ENCODE measurements around the gene SUN3. TPM values are rescaled to one million over a fixed set of nuclear protein-coding genes. Genes with fewer than 3 reads are reported as not detected.

The SUN3 gene
- total and polyA plus RNA-seq, 11 donors: not detected

DNA sequence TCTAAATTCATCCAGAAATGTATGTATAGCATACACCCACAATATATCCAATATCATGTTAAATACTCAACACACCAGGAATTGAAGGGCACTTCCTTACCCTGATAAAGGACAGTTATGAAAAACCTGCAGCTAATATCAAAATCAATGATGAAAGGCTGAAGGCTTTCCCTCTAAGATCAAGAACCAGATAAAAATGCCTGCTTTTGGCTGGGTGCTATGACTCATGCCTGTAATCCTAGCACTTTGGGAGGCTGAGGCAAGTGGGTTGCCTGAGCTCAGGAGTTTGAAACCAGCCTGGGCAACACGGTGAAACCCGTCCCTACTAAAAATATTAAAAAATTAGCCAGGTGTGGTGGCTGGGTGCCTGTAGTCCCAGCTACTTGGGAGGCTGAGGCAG, 38.6 kb upstream of the SUN3 start:
- intact Hi-C loops (cut with DNase I): loop anchor here in 1 of 10 donors (10.0 kb wide), 1 partner anchor 53 kb away; no protein-coding TSS in a partner anchor
- 87 to 90% (median 89%) methylated on average over 2 of the region's 2 CpGs for WGBS, 4 donors
- TF ChIP-seq POLR2A (IDR thresholded peaks at IDR 0.05) (no peak), CTCF (IDR thresholded peaks at IDR 0.05) (no peak)
- peaks cover 0 to 9% (median 0%) of the 10 kb centered on the region in 12 donors for H3K9me3 ChIP-seq
- H3K4me3 ChIP-seq: no peak overlapping the region
- no peak overlapping the region for H3K27ac ChIP-seq
- DNase-seq: no peak
- no peak for ATAC-seq
- H3K4me1 ChIP-seq: peaks cover 0 to 5% (median 0%) of the 10 kb centered on the region in 12 donors
- H3K27me3 ChIP-seq: no peaks in the 10 kb centered on the region
- H3K36me3 ChIP-seq: no peaks in the 10 kb centered on the region

GRCh38 chr7:48063985-48064384, 35.1 kb upstream of the SUN3 start:
- H3K27ac ChIP-seq: no peak overlapping the region
- H3K27me3 ChIP-seq: no peaks in the 10 kb centered on the region
- H3K36me3 ChIP-seq: no peaks in the 10 kb centered on the region
- H3K4me1 ChIP-seq: peaks cover 0 to 5% (median 0%) of the 10 kb centered on the region in 12 donors
- no peak overlapping the region for H3K4me3 ChIP-seq
- peaks cover 0 to 9% (median 0%) of the 10 kb centered on the region in 12 donors for H3K9me3 ChIP-seq
- TF ChIP-seq CTCF (IDR thresholded peaks at IDR 0.05) (no peak), POLR2A (IDR thresholded peaks at IDR 0.05) (no peak)
- DNase-seq (no peak), ATAC-seq (no peak)
- intact Hi-C loops (cut with DNase I): loop anchor here in 1 of 10 donors (10.0 kb wide), 1 partner anchor 49 kb away; no protein-coding TSS in a partner anchor
- 68 to 89% (median 79%) methylated on average over 1 of the region's 1 CpG for WGBS, 4 donors

DNA sequence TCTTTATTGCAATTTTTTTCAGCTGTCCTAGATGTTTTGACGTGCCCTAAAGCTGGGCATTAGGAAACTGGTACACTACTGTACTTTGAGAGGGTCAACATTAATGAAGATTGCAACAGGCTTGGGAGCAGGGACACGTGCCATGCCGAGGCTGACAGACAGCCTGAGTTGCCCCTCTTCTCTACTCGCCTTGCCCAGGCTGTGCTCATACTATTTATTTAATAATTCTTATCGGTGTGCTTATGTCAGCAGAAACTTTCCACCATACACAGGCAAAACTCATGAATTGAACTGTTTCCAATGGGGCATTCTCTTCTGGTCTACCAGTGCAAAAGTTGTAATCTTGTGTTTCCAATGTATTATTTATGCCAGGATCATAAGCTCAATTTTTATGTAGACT, 30.8 kb upstream of the SUN3 start:
- DNase-seq: no peak
- Histone ChIP-seq H3K27ac (no peak overlapping the region), H3K9me3 (peaks cover 0 to 23% (median 0%) of the 10 kb centered on the region in 12 donors), H3K27me3 (no peaks in the 10 kb centered on the region), H3K4me3 (no peak overlapping the region), H3K36me3 (no peaks in the 10 kb centered on the region), H3K4me1 (peaks cover 0 to 3% (median 0%) of the 10 kb centered on the region in 12 donors)
- no peak for ATAC-seq
- intact Hi-C loops (cut with DNase I): loop anchor here in 1 of 10 donors (10.0 kb wide), 1 partner anchor 45 kb away; no protein-coding TSS in a partner anchor
- TF ChIP-seq POLR2A (IDR thresholded peaks at IDR 0.05) (no peak), CTCF (IDR thresholded peaks at IDR 0.05) (no peak)
- 84 to 94% (median 92%) methylated on average over 5 of the region's 5 CpGs for WGBS, 4 donors

DNA sequence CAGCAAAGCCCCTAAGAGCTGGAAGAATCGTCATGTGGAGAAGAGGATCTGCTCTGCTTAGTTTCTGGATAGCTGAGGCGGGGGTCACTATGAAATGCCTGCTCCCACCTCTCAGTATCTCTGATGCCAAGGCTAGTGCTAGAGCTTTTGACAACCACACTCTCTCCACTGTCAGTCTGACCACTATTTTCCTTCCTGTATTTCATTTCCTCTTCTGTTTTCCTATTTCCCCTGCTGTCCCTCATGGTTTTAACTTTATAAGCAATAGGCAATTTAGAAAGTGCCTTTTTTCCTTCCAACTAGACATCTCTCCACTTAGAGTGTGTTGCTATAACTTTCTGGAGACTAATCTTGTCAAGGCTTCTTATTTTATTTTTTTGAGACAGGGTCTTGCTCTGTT, 30.1 kb upstream of the SUN3 start:
- no peak overlapping the region for H3K4me3 ChIP-seq
- ATAC-seq (no peak), DNase-seq (no peak)
- intact Hi-C loops (cut with DNase I): no loop called here
- TF ChIP-seq CTCF (IDR thresholded peaks at IDR 0.05): no peak
- no peak for TF ChIP-seq POLR2A (IDR thresholded peaks at IDR 0.05)
- H3K27me3 ChIP-seq: no peaks in the 10 kb centered on the region
- 67 to 98% (median 90%) methylated on average over 2 of the region's 2 CpGs for WGBS, 4 donors
- no peak overlapping the region for H3K27ac ChIP-seq
- peaks cover 0 to 3% (median 0%) of the 10 kb centered on the region in 12 donors for H3K4me1 ChIP-seq
- H3K9me3 ChIP-seq: peaks cover 0 to 22% (median 0%) of the 10 kb centered on the region in 12 donors
- no peaks in the 10 kb centered on the region for H3K36me3 ChIP-seq

Measured in heart left ventricle (tissue), 16 donors.